ENCODE measurements around the gene ANGPTL2.

DNA sequence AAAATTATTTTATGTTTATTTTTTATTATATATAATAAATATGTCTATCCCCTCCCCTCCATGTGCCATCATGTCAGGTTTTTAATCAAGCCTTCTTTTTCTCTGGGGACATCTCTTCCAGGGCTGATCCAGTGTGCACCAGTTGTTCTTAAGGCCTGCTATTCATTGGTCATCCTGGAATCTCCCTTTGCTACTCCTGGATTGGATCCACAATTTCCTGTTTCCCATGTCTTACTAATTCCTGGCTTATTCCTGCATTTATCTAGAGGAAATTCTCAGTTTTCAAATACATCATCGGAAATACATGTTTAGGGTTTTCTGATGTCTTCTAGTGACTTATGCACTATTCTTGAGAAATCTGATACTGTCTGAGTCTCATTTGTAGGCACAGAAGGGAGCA is 56.8 kb downstream of the ANGPTL2 start:
- TF ChIP-seq EZH2 (IDR thresholded peaks at IDR 0.05; ENCODE audit: borderline replicate concordance, low read depth, low read length, severe bottlenecking) (no peak), CTCF (IDR thresholded peaks at IDR 0.05; ENCODE audit: borderline replicate concordance, extremely low read depth, low read length, poor library complexity, severe bottlenecking) (no peak)

Data from DND-41 (cell line).